Stimulated activated CD8-positive, alpha-beta memory T cell treated with anti-CD3 and anti-CD28 coated beads, Interleukin-12 subunit alpha, Interleukin-12 subunit beta, amount 100 ng/mL, for 24 hours (primary cell): ENCODE data around the gene URI1.
"Not testable (repeated sequence)": the region's sequence is repeated elsewhere in the genome, so short reads cannot be mapped to it uniquely, and the experiment has no call there.

Experiments used
- DNase-seq: peaks from one replicate; pipeline ENCODE4 v3.0.0-alpha.2; 2020; ENCODE audit errors: extremely low read depth

The URI1 gene

GRCh38 chr19:30023330-30023729 lies 81.3 kb downstream of the URI1 start:
- no peak for DNase-seq

- DNase-seq: no peak
These were observed 82.1 kb downstream of the URI1 start for GRCh38 chr19:30024091-30024490.

- no peak for DNase-seq
These were observed 84.9 kb downstream of the URI1 start for GRCh38 chr19:30026933-30027332.

GRCh38 chr19:30028118-30028991 lies 86.3 kb downstream of the URI1 start:
- DNase-seq: no peak

- no peak for DNase-seq
These were observed 86.9 kb downstream of the URI1 start for GRCh38 chr19:30028992-30029343.

- DNase-seq: no peak
These were observed 87.9 kb downstream of the URI1 start for GRCh38 chr19:30029721-30030510.

GRCh38 chr19:30034321-30034720 lies 92.3 kb downstream of the URI1 start:
- DNase-seq: no peak

GRCh38 chr19:30036154-30037129 lies 94.4 kb downstream of the URI1 start:
- no peak for DNase-seq

- no peak for DNase-seq
These were observed 95.8 kb downstream of the URI1 start for GRCh38 chr19:30037835-30038234.

GRCh38 chr19:30041931-30042330 lies 99.9 kb downstream of the URI1 start:
- not testable (repeated sequence) for DNase-seq

GRCh38 chr19:30043008-30043407 lies 101.0 kb downstream of the URI1 start:
- DNase-seq: not testable (repeated sequence)

- no peak for DNase-seq
These were observed 102.5 kb downstream of the URI1 start for GRCh38 chr19:30044273-30045248.

GRCh38 chr19:30046522-30046921 lies 104.5 kb downstream of the URI1 start:
- DNase-seq: no peak

GRCh38 chr19:30047432-30047831 lies 105.4 kb downstream of the URI1 start:
- no peak for DNase-seq

- DNase-seq: no peak
These were observed 107.2 kb downstream of the URI1 start for GRCh38 chr19:30049226-30049625.

- DNase-seq: no peak
These were observed 108.0 kb downstream of the URI1 start for GRCh38 chr19:30049846-30050667.

GRCh38 chr19:30052122-30053075 lies 110.4 kb downstream of the URI1 start:
- no peak for DNase-seq

- no peak for DNase-seq
These were observed 111.5 kb downstream of the URI1 start for GRCh38 chr19:30053558-30053957.

- DNase-seq: no peak
These were observed 112.2 kb downstream of the URI1 start for GRCh38 chr19:30054210-30054609.
